H9 (cell line): ENCODE results near the gene EGFR. TPM values are rescaled to one million over a fixed set of nuclear protein-coding genes. Genes with fewer than 3 reads are reported as not detected.

ENCODE experiments used
- DNase-seq: peaks from one replicate; pipeline ENCODE4 v3.0.0-alpha.2; 2017
- H2AFZ ChIP-seq: one replicate; pipeline ENCODE4 v1.6.1; 2013; ENCODE audit warnings: mild to moderate bottlenecking, low read length, control low read depth, moderate library complexity
- H2AK5ac ChIP-seq: 2 replicates; pipeline ENCODE4 v1.6.1; 2013; ENCODE audit warnings: low read length, control low read depth, mixed read lengths; ENCODE audit not compliant: insufficient read length
- H2BK120ac ChIP-seq: one replicate; pipeline ENCODE4 v1.6.1; 2013; ENCODE audit warnings: low read depth, mild to moderate bottlenecking, low read length, control low read depth, inconsistent platforms; ENCODE audit not compliant: poor library complexity, severe bottlenecking
- H2BK12ac ChIP-seq: 2 replicates; pipeline ENCODE4 v1.6.1; 2013; ENCODE audit warnings: low read length, control low read depth, mixed read lengths, low read depth; ENCODE audit not compliant: insufficient read length
- H2BK15ac ChIP-seq: 2 replicates; pipeline ENCODE4 v1.6.1; 2013; ENCODE audit warnings: low read depth, low read length, control low read depth
- H2BK20ac ChIP-seq: one replicate; pipeline ENCODE4 v1.6.1; 2013; ENCODE audit warnings: low read depth, mild to moderate bottlenecking, low read length, control low read depth, inconsistent platforms; ENCODE audit not compliant: poor library complexity, severe bottlenecking
- H2BK5ac ChIP-seq: 2 replicates; pipeline ENCODE4 v1.6.1; 2013; ENCODE audit warnings: low read length, control low read depth, mixed read lengths; ENCODE audit not compliant: insufficient read length
- H3K14ac ChIP-seq: 2 replicates; pipeline ENCODE4 v1.6.1; 2013; ENCODE audit warnings: low read length, control low read depth; ENCODE audit not compliant: insufficient read depth
- H3K18ac ChIP-seq: 2 replicates; pipeline ENCODE4 v1.6.1; 2013; ENCODE audit warnings: low read depth, mild to moderate bottlenecking, mixed read lengths, low read length, control low read depth; ENCODE audit not compliant: insufficient read length
- H3K23ac ChIP-seq: 2 replicates; pipeline ENCODE4 v1.6.1; 2013; ENCODE audit warnings: low read length, control low read depth, mixed read lengths, low read depth; ENCODE audit not compliant: insufficient read length
- H3K23me2 ChIP-seq: 2 replicates; pipeline ENCODE4 v1.6.1; 2013; ENCODE audit warnings: low read depth, mild to moderate bottlenecking, mixed read lengths, low read length, control low read depth; ENCODE audit not compliant: insufficient read length, poor library complexity, severe bottlenecking
- H3K27ac ChIP-seq: 2 replicates; pipeline ENCODE4 v1.5.1; 2013; ENCODE audit warnings: low read length, control low read depth, mixed read lengths, low read depth; ENCODE audit not compliant: insufficient read length
- H3K27me3 ChIP-seq: 2 replicates; pipeline ENCODE4 v1.6.1; 2013; ENCODE audit warnings: low read length, control low read depth, inconsistent platforms; ENCODE audit not compliant: insufficient read depth
- H3K4ac ChIP-seq: 2 replicates; pipeline ENCODE4 v1.6.1; 2013; ENCODE audit warnings: low read depth, mild to moderate bottlenecking, control low read depth, inconsistent platforms, low read length, moderate library complexity
- H3K4me1 ChIP-seq: 2 replicates; pipeline ENCODE4 v1.6.1; 2013; ENCODE audit warnings: low read length, control low read depth, inconsistent platforms; ENCODE audit not compliant: insufficient read depth
- H3K4me2 ChIP-seq: 2 replicates; pipeline ENCODE4 v1.6.1; 2013; ENCODE audit warnings: low read length, control low read depth, mixed read lengths; ENCODE audit not compliant: insufficient read length, insufficient read depth
- H3K56ac ChIP-seq: 2 replicates; pipeline ENCODE4 v1.6.1; 2013; ENCODE audit warnings: low read depth, mild to moderate bottlenecking, mixed read lengths, low read length, control low read depth; ENCODE audit not compliant: insufficient read length
- H3K79me1 ChIP-seq: 2 replicates; pipeline ENCODE4 v1.6.1; 2013; ENCODE audit warnings: low read depth, mild to moderate bottlenecking, moderate library complexity, low read length, control low read depth, inconsistent platforms; ENCODE audit not compliant: insufficient read depth, poor library complexity, severe bottlenecking
- H3K79me2 ChIP-seq: 2 replicates; pipeline ENCODE4 v1.6.1; 2013; ENCODE audit warnings: low read length, control low read depth, inconsistent platforms; ENCODE audit not compliant: insufficient read depth
- H3K9ac ChIP-seq: 2 replicates; pipeline ENCODE4 v1.6.1; 2013; ENCODE audit warnings: low read length, control low read depth, mixed read lengths; ENCODE audit not compliant: insufficient read length; ENCODE audit errors: extremely low read depth
- H3K9me3 ChIP-seq: one replicate; pipeline ENCODE4 v1.6.1; 2013; ENCODE audit warnings: low read depth, low read length, inconsistent platforms; ENCODE audit not compliant: control insufficient read depth
- H3T11ph ChIP-seq: one replicate; pipeline ENCODE4 v1.6.1; 2013; ENCODE audit warnings: mild to moderate bottlenecking, low read length, control low read depth, inconsistent platforms
- H4K20me1 ChIP-seq: one replicate; pipeline ENCODE4 v1.6.1; 2013; ENCODE audit not compliant: control insufficient read depth, insufficient read length, insufficient read depth
- H4K5ac ChIP-seq: 2 replicates; pipeline ENCODE4 v1.6.1; 2013; ENCODE audit warnings: low read depth, mild to moderate bottlenecking, mixed read lengths, low read length, control low read depth; ENCODE audit not compliant: insufficient read length
- H4K8ac ChIP-seq: replicated peaks from 2 replicates; pipeline ENCODE4 v1.6.1; 2013; ENCODE audit warnings: low read length, control low read depth, mixed read lengths, low read depth; ENCODE audit not compliant: insufficient read length
- H4K91ac ChIP-seq: 2 replicates; pipeline ENCODE4 v1.6.1; 2013; ENCODE audit warnings: low read depth, mild to moderate bottlenecking, moderate library complexity, mixed read lengths, low read length, control low read depth; ENCODE audit not compliant: insufficient read length
- H3K27ac Mint-ChIP-seq, 3 experiments: 2 replicates in 2 of 3; 3 replicates in 1 of 3; pipeline ENCODE4 v1.8.0; 2020 to 2021; ENCODE audit warnings: mixed read lengths in 3 of 3, mild to moderate bottlenecking in 1 of 3, moderate library complexity in 1 of 3
- H3K27me3 Mint-ChIP-seq: 2 replicates; pipeline ENCODE4 v1.8.0; 2021; ENCODE audit warnings: low read depth, mild to moderate bottlenecking, moderate library complexity, mixed read lengths
- H3K36me3 Mint-ChIP-seq, 3 experiments: 2 replicates in 2 of 3; 3 replicates in 1 of 3; pipeline ENCODE4 v1.8.0; 2020 to 2021; ENCODE audit warnings: low read depth in 3 of 3, mixed read lengths in 3 of 3; ENCODE audit not compliant: insufficient read depth in 1 of 3
- H3K4me1 Mint-ChIP-seq, 2 experiments: 2 replicates each; pipeline ENCODE4 v1.8.0; 2020; ENCODE audit warnings: mixed read lengths in 2 of 2
- H3K4me3 Mint-ChIP-seq, 2 experiments: 2 replicates in 1 of 2; 3 replicates in 1 of 2; pipeline ENCODE4 v1.8.0; 2020 to 2021; ENCODE audit warnings: mild to moderate bottlenecking in 2 of 2, mixed read lengths in 2 of 2, moderate library complexity in 1 of 2
- H3K9me3 Mint-ChIP-seq, 2 experiments: 2 replicates in 1 of 2; 3 replicates in 1 of 2; pipeline ENCODE4 v1.8.0; 2020; ENCODE audit warnings: mild to moderate bottlenecking in 2 of 2, mixed read lengths in 2 of 2, moderate library complexity in 1 of 2
- CTCF ChIP-seq: fragments of 200-600 bp; sonication (generic); conservative IDR thresholded peaks from 3 replicates; pipeline ENCODE4 v1.8.0; 2021; ENCODE audit warnings: antibody characterized with exemption, mild to moderate bottlenecking
- WGBS: extraction: QIAGEN DNeasy Blood & Tissue Kit; methylation state at CpG from one replicate; pipeline ENCODE4 v1.1.7; 2013; ENCODE audit warnings: missing lambda C conversion rate, low lambda C conversion rate, mixed read lengths; ENCODE audit not compliant: insufficient read length; ENCODE audit errors: extremely low coverage; 5-methylcytosine and 5-hydroxymethylcytosine counted together
- total RNA-seq: library from RNA; stranded (reverse); gene quantifications from 2 replicates; pipeline ENCODE4 v1.2.1, GENCODE V29; 2021

Gene EGFR
- total RNA-seq, 1 experiment from 2014 or later: 3.3 TPM

GRCh38 chr7:55110993-55111361 is 92.2 kb downstream of the EGFR start:
- Histone ChIP-seq H3K4ac (no peak overlapping the region), H3K9ac (no peak overlapping the region), H3K4me2 (no peak overlapping the region), H3K79me2 (no peaks in the 10 kb centered on the region), H3K14ac (no peak overlapping the region), H3K27me3 (no peaks in the 10 kb centered on the region), H4K8ac (no peak overlapping the region), H3K27ac (no peak overlapping the region), H2AK5ac (no peak overlapping the region), H3K9me3 (no peaks in the 10 kb centered on the region), H3K56ac (no peak overlapping the region), H4K91ac (no peak overlapping the region), H2BK120ac (no peak overlapping the region), H2BK5ac (no peak overlapping the region), H3K4me1 (peaks cover 4% of the 10 kb centered on the region; the same call in 1 of the 2 replicates), H2BK12ac (no peak overlapping the region), H3K18ac (no peak overlapping the region), H2BK20ac (no peak overlapping the region), H4K5ac (no peak overlapping the region), H4K20me1 (no peaks in the 10 kb centered on the region), H3K23me2 (no peaks in the 10 kb centered on the region), H3K79me1 (no peaks in the 10 kb centered on the region), H2BK15ac (no peak overlapping the region), H3T11ph (no peak overlapping the region), H2AFZ (no peak overlapping the region), H3K23ac (no peak overlapping the region)
- peaks cover 24 to 31% of the 10 kb centered on the region in 2 experiments for H3K4me1 Mint-ChIP-seq
- TF ChIP-seq CTCF: no peak
- no peak overlapping the region for H3K4me3 Mint-ChIP-seq
- H3K27ac Mint-ChIP-seq: no peak overlapping the region
- no CpG with 5 or more reads among the region's 9 CpGs for WGBS
- no peaks in the 10 kb centered on the region for H3K36me3 Mint-ChIP-seq
- H3K9me3 Mint-ChIP-seq: no peaks in the 10 kb centered on the region
- no peaks in the 10 kb centered on the region for H3K27me3 Mint-ChIP-seq
- DNase-seq: no peak
